COLO829 (cell line): ENCODE results near the gene SLC22A7.

Experiments used
- DNase-seq: peaks from one replicate; pipeline ENCODE4 v3.0.0; 2012; ENCODE audit warnings: low spot score

The SLC22A7 gene

GRCh38 chr6:43267619-43268354, 30.3 kb upstream of the SLC22A7 start:
- DNase-seq, result no peak

- DNase-seq, result no peak
Measured at GRCh38 chr6:43268355-43268700, 29.7 kb upstream of the SLC22A7 start.

DNA sequence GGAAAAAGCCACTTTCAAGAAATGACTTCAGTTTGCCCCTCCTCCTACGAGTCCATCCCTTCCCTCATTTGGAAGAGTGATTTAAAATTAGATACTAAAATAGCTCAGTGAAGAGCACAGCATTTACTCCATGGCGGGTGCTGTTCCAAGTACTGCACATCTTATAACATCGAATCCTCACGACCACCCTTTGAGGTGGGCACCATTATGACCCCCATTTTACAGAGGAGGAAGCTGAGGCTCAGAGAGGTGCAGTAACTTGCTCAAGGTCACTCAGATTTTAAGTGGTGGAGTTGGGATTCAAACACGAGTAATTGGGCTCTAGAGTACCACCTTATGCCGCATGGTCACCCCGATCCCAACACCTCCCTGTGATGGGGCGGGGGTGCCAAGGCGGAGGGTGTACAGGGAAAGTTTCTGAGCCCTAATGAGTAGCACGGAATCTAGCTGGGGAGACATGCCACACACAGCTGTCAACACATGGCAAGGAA, 29.2 kb upstream of the SLC22A7 start:
- no peak for DNase-seq

GRCh38 chr6:43269273-43270007, 28.6 kb upstream of the SLC22A7 start:
- DNase-seq, result no peak

DNA sequence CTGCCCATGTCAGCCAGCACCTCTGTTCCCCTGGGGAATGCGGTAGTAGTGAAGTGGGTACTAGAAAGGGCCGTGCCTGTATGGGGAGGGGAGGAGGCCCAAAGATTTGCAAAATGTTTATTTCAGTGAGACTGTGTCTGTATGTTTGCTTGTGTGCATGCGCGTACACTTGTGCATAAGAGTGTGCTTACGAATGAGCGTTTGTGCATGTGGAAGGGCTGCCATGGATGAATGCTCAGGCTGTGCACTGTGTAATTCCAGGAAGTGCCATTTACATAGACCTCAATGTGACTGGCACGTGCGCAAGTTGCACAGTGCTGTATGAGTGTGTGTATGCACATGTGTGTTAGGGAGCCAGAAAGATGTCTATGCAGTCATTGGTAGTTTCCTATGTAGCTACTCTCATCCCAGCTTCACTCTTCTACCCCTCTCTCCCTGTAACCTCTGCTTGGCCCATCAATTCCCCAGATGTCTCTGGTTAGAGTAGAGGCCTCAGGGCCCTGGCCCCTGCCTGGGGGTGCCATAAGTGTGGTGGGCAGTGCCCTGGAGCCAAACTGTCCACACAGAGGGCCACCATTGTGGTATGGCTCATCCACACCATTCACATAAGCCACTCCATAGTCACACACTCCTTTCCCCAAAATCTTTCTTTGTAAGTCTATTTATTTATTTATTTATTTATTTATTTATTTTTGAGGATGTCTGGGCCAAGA, 26.8 kb upstream of the SLC22A7 start:
- no peak for DNase-seq

GRCh38 chr6:43271944-43272343, 26.1 kb upstream of the SLC22A7 start:
- DNase-seq, result no peak

- no peak for DNase-seq
Measured at GRCh38 chr6:43273707-43274106, 24.4 kb upstream of the SLC22A7 start.

DNA sequence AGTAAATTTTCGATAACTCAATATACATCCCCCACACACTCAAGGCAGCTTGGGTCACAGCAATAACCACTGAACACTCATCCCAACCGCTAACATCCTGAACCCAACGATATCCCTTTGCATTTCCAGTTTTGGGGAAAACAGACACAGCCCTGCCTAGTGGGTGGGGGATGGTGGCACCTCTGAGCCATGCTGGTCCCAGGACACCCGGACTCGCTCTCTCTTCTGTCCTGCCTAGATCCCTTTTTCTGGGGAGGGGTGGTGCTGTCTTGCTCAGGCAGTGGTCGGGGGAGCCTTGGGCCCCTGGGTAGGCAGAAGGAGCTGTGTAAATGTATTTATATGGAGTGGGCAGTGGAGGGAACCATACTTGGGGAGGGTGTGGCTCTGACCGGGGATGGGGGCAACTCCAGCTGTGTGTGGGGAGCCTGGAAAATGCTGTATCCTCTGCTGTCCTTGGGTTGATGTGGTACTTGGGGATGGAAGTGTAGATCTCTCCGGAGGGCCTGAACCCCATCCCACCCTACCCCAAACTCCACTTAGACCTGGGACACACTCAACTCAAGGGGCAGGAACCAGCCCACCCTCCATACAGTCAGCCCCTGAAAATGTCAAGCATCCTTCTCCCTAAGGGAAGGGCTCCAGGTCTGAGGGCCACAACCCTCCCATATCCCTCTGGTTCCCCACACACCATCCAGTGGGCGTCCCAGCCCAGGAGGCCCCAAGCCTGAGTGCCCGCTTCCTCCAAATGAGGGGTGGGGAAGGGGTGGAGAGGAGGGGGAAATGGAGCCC, 23.7 kb upstream of the SLC22A7 start:
- DNase-seq, result no peak

DNA sequence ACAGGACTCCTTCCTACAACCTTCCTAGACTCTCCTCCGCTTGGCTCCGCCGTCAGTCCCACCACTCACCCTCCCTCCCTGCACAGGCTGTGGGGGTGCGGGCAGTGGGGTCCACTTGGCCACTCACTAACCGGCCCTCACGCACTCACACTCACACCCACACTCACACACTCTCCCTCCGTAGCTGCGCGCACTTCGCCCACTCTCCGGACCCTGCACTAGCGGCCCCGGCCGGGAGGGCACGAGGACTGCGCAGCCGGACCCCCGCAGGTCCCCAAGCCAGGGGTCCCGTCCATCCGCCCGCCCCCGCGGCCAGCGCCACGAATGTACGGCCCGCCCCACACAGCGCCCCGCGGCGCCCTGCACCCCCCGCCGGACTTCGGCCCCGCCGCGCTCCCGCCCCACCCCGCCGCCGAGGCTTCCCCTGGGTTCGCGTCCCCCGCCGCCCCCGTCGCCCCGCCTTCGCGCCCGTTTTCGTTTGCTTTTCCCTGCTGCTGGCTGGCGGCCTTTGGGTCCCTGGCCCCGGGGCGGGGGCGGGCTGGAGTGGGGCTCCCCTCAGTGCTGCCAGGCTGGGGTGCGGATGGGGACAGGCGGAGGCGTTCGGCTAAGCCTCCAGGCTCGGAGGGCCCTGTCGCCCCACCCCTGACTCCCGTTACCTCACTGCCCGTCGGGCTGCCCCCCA, 23.0 kb upstream of the SLC22A7 start:
- no peak for DNase-seq

DNA sequence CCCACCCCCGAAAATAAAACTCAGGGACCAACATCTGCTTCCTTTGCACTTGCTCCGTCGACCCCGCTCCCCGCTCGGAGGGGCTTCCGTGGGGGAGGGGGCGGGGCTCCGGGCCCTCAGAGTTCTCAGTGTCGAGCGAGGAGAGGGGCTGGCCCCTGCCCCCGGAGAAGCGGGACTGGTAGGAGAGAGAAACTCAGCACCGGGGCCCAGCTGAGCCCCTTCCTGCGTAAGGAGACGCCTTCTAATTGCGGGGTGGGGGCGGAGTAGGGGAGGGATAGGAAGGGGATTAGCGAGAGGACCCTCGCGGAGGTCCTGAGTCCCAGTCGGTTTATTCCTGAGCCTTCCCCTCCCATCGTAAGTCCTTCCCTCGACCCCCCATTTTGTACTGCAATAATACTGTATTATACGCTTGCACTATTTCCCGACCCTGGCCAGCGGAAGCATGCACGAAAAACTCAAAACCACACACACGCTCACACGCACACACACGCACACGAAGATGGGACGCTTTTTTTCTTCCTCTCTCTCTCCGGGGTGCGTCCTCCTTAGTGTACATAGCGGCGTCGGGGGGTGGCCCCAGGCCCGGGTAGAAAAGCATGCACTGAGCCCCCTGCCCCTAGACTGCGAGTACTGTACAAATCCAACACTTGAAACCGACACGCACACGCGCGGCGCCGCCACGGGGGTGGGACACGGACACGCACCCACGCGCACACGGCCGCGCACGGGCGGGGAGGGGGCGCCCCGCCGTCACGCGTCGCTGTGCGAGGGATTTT, 22.1 kb upstream of the SLC22A7 start:
- no peak for DNase-seq

GRCh38 chr6:43276577-43277305, 21.3 kb upstream of the SLC22A7 start:
- no peak for DNase-seq

DNA sequence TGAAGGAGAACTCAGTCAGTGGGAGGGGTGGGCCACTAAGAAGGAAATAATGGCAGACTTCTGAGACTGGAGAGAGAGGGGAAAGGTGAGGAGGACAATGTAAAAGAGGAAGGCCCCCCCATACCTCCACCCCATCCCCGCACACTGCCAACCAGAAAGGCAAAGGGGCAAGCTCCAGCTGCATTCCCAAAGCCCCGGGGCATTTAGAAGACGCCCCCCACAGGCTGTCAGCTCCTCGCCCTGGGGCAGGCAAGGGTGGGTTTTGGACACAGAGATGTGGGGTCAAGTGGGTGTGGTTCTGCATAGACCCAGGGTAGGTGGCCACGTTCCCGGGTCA, 20.8 kb upstream of the SLC22A7 start:
- no peak for DNase-seq

GRCh38 chr6:43277643-43278523, 20.2 kb upstream of the SLC22A7 start:
- DNase-seq, result no peak

DNA sequence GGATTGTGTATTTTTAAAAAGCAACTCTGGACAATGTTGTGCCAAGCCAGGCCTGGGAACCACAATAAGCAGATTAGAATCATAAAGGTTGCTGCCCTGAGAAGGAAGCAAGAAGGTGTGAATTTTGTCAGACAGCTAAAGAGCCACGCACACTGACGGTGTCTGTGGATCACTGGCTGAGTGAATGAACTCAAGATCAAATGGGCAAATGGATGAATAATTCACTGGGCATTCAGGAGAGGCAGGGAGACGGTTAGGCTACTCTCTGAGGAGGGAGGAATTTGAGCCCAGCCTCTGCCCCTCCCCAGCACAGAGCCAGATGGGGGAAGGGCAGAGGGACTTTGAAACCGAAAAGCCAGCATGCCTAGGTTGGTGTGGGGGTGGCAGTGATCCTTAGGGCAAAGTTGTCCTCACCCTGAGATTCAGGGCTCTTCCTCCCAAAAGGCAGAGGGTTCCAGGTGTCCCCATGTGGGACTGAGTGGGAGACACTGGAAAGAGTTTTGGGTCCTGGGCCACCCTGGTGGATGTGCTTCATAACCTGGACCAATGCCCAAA, 19.5 kb upstream of the SLC22A7 start:
- no peak for DNase-seq

DNA sequence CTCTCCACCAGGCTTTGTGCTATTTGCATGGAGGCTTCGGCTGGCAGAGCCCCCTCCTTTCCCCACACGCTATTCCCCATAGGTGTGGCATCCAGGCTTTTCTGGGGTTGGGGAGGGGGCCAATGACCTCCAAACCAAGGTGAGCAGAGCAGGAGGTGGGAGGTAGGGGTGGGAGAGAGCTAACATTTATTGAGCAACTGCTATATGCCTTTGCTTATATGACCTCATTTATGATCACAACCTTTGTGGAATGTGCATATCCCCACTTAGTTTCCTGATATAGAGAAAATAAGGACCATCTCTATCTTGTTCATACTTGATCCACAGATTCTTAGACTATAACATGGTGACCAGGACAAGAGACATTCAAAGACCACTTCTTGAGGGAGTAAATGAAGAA, 17.8 kb upstream of the SLC22A7 start:
- DNase-seq, result no peak

GRCh38 chr6:43282060-43282459, 16.0 kb upstream of the SLC22A7 start:
- DNase-seq, result no peak

DNA sequence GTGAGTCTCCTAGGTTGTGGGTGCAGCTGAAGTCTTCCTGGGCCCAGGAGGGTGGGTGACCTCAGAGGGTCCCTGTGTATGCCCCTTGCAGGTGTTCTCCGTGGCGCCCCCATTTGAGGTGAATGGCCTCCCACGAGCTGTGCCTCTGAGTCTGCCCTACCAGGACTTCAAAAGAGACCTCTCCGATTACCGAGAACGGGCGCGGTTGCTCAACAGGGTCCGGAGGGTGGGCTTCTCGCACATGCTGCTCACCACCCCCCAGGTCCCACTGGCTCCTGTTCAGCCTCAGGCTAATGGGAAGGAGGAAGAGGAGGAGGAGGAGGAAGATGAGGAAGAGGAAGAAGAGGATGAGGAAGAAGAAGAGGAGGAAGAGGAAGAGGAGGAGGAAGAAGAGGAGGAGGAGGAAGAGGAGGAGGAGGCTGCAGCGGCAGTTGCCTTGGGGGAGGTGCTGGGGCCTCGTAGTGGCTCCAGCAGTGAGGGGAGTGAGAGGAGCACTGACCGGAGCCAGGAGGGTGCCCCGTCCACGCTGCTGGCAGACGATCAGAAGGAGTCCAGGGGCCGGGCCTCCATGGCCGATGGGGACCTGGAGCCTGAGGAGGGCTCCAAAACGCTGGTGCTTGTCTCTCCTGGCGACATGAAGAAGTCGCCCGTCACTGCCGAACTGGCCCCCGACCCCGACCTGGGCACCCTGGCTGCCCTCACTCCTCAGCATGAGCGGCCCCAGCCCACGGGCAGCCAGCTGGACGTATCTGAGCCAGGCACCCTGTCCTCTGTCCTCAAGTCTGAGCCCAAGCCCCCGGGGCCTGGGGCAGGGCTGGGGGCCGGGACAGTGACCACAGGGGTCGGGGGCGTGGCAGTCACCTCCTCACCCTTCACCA, 15.2 kb upstream of the SLC22A7 start:
- no peak for DNase-seq

- no peak for DNase-seq
Measured at GRCh38 chr6:43283514-43283901, 14.6 kb upstream of the SLC22A7 start.
